NCI-H69 (cell line): ENCODE data around the gene CNKSR1.

ENCODE experiments used
- DNase-seq: peaks from one replicate; lab custom pipeline; 2025; lab: John Stamatoyannopoulos, UW

The CNKSR1 gene

GRCh38 chr1:26160527-26161414 is 16.5 kb upstream of the CNKSR1 start:
- DNase-seq: no peak

DNA sequence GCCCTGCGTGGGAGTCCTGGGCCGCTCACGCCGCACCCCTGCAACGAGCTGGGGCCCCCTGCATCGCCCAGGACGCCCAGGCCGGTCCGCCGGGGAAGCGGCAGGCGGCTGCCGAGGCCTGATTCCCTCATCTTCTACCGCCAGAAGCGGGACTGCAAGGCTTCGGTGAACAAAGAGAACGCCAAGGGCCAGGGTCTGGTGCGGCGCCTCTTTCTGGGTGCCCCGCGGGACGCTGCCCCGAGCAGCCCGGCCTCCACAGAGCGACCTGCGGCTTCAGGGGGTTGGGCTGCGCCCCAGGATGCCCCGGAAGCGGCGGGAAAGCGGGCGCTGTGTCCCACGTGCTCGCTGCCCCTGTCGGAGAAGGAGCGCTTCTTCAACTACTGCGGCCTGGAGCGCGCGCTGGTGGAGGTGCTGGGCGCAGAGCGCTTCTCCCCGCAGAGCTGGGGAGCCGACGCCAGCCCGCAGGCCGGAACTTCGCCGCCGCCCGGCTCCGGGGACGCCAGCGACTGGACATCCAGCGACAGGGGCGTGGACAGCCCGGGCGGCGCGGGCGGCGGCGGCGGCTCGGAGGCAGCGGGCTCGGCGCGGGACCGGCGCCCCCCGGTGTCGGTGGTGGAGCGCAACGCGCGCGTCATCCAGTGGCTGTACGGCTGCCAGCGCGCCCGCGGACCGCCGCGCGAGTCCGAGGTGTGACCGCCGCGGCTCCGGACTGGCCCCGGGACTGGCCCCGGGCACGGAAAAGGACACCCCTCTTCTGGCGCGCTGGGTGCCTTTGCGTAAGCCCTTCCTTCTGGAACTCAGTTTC is 15.7 kb upstream of the CNKSR1 start:
- DNase-seq: peak; percentile 70

DNA sequence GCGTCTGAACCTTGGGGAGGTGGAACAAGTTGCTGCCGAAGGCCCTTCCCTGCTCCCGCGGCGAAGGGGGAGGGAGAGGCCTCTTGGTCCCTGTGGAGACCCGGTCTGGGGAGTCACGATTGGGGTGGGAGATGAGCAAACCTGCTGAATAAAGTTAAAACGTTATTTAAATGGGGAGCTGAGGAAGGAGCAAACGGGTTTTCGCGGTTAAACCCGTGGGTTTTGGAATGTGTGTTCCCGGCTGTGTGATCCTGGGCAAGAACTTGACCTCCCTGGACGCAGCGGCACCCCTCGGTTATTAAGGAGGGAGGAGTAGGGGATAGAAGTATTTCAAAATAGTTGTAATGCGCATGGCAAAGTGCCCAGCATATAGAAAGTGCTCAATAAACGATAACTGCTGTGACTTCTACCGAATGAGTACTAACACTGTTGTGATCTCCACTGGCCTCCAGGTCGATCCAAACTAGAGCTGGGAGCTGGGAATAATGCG is 15.0 kb upstream of the CNKSR1 start:
- DNase-seq: no peak

GRCh38 chr1:26163684-26164035 is 13.6 kb upstream of the CNKSR1 start:
- no peak for DNase-seq

GRCh38 chr1:26164036-26164860 is 13.0 kb upstream of the CNKSR1 start:
- peak; percentile 44 for DNase-seq

DNA sequence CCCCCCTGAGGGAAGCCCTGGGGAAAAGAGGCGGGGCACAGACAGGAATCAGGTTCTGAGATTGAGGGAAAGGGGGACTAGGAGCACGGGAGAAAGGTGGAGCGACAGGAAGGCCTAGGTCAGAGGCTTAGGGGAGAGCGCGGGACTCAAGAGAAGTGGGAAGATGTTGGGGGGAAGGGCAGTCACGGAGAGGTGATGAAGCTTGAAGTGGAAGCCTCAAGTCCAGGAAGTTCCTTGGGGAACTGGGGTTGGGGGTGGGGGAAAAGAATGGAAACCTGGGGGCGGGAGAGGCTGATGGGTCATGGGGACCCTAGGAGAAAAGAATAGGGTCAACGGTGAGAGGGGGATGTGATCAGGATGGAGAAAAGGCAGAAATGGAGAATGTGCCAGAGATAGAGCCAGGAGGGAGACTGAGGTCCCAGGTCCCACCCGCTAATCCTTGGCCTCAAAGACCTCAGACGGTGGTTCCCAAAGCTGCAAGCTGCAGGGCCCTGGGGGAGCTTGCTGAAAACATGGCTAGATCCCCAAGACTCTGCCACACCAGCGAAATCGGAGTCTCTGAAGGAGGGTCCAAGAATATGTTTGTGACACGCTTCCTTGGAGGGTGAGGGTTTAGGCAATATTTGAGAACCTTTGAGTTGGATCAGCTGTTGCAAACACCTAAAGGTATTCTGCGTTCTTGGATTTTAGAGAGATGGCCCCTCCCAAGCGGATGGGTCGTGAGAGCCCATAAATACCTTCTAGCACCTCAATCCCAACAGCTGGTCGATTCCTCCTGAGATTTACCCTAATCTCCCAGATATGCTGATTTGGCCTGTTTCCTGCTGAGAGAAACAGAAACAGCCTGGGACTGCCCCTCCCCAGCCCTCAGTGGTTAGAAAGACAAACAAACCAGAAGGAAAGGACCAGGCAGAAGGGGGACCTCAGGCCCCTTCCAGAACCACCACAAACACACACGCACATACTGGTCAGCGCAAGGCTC is 12.1 kb upstream of the CNKSR1 start:
- DNase-seq: no peak

- DNase-seq: no peak
These were observed 10.5 kb upstream of the CNKSR1 start for GRCh38 chr1:26166719-26167281.

DNA sequence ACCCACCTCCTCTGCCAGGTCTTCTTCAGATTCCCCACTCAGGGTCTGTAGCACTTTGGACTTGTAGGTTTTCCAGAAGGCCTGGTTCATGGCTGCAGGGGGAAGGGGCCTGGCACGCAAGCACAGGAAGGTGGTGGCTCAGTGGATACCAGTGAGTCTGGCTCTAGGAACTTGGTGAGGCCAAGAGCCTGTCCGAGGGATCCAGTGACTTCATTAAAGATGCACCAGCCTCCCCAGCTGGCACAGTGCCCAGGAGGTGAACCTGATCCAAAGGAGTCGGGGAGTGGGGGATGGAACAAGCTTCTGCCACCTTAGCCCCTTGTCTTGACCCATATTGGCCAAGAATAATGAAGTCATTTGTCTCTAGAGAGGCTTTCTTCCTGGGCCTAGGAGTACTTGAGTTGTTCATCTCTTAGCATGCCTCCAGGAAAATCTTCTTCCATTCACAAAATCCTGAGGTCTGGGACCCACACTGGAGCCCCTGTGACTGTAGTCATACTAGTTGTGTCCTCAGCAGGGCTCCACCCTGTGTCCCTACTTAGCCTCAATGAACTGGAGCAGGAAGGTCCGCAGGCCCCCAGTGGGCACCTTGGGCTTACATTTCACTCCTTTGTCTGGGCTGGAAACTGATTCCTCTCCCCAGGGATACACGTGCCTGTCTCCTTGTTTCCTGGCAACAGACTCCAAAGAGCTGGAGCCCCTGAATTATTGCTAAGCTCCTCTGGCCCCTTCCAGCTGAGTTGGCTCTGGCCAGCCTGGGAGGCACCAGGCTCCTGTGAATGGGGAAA is 8.7 kb upstream of the CNKSR1 start, which contains the start of gene C1orf232:
TSS of gene C1orf232 (minus strand) at position 554 of the 788 bp plus-strand sequence. CDS start at position 90, 464 bp downstream.
- peak; percentile 84 for DNase-seq

GRCh38 chr1:26169198-26169554 is 8.1 kb upstream of the CNKSR1 start:
- no peak for DNase-seq

DNA sequence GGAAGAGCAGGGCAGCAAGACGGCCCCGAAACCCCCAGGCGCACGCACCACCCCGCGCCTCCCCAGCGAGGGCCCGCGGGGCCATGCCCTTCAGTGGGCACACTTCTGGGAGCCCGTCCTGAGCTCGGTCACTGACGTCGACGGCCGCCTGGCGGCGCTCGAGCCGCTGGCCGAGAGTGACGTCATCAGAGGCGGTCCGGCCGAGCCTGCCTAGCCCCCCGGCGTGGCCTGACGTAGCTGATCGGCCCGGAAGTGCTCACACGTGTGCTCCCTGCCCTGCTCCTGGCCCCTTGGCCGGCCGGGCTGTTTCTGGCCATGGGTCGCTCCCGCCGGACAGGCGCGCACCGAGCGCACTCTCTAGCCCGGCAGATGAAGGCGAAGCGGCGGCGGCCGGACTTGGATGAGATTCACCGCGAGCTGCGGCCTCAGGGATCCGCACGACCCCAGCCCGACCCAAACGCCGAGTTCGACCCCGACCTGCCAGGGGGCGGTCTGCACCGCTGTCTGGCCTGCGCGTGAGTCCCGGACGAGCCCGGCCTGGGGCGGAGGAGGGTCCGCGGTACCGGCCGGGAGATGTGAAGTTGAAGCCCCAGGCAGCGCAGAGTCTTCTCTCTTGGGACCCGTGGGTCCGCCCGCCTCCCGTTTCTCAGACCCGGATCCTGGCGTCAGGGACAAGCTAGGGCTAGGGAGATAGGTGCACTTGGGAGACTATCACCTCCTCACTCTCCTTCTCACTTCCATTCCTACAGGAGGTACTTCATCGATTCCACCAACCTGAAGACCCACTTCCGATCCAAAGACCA is 7.4 kb upstream of the CNKSR1 start, which contains the start of gene ZNF593:
TSS of gene ZNF593 (plus strand) at position 240 of the 803 bp plus-strand sequence. CDS start at position 316, 76 bp downstream.
- peak; percentile 90 for DNase-seq

DNA sequence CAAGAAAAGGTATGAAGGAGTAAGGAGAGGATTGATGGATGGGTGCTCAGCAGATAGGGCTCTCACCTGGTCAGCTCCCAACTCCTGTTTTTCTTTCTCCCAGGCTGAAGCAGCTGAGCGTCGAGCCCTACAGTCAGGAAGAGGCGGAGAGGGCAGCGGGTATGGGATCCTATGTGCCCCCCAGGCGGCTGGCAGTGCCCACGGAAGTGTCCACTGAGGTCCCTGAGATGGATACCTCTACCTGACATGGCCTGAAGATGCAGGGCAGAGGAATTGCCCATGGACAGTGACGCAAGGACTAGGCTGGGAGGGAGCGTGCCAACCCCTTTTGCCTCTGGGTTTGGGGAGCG is 6.8 kb upstream of the CNKSR1 start:
- DNase-seq: no peak

DNA sequence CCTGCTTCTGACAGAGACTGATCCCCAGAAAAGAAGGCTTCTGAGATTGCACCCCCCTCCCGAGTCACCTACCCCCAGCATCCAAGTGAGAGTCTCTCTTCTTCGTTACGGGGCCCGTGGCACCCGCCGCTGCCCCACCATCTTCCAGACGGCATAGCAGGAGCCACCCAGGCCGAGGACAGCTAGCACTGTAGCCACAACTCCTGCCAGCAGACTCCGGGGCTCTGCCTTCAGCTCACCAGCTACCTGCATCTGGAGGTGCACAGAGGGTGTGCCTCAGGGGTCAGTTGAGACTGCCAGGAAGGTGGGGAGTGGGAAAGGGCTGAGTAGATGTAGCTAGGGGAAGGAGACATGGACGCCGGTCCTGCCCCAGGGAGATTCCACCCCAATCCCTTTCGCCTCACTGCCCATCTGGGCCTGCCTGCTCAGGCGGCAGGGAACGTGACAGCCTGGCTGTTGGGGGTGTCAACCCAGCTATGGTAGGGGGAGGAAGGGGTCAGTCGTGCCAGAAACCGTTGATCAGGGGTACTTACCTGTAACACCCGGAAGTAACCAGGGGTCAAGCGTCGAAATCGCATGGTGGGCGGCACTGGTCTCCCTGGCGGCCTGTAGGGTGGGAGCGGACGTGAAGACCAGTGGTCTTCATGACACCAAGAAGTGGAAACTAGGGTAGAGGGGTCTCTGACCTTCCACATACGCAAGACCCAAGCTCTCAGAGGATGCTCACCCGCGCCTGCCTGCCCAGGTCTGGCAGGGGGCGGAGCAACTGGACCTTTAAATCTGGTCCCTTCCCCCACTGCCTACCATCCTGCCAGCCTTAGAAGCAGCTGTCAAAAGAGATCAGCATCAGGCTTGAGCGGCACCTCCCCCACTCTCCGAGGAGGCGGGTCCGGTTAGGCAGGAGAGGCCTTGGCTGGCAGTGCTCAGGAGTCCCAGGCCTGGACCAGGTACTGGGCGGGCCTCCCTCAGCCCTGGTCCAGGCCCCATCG is 5.9 kb upstream of the CNKSR1 start, which contains the start of gene ZNF593OS:
TSS of gene ZNF593OS (minus strand) at position 749 of the 989 bp plus-strand sequence. CDS start at position 578, 171 bp downstream.
- DNase-seq: no peak

- no peak for DNase-seq
These were observed 1.9 kb upstream of the CNKSR1 start for GRCh38 chr1:26175346-26175745.

GRCh38 chr1:26180010-26180506 is 2.8 kb downstream of the CNKSR1 start:
- DNase-seq: no peak

- DNase-seq: no peak
These were observed 4.5 kb downstream of the CNKSR1 start for GRCh38 chr1:26181586-26182382.

DNA sequence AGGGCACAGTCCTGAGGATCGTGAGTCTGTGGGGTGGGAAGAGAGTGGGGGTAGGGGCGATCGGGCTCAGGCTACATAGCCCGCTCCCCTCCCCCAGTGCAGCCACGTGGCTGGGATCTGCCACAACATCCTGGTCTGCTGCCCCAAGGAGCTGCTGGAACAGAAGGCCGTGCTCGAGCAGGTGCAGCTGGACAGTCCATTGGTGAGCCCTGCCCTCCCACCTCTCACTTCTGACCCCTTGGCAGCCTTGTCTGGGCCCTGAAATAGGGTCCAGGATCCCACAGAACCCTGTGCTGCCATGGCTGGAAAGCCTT is 5.0 kb downstream of the CNKSR1 start:
- no peak for DNase-seq

DNA sequence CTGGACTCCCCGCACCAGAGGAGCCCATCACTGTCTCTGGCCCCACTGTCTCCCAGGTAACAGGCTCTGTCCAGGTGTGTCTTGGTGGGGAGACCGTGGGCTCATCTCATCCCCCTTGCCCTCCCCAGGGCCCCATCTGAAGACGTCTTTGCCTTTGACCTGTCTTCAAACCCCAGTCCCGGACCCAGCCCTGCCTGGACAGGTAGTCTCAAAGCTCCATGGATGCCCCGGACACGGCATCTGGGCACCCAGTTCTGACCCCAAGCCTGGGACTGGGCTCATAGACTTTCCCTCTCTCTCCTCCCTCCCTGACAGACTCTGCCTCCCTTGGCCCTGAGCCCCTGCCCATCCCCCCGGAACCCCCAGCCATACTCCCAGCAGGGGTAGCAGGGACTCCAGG is 6.8 kb downstream of the CNKSR1 start:
- no peak for DNase-seq
